Suppressor macrophage treated with lipopolysaccharide for 1 hour (primary cell): ENCODE data around the gene COTL1.

Source experiments
- DNase-seq, 3 donors: peaks; one replicate each; pipeline ENCODE4 v3.0.0-alpha.2; 2020 to 2022

Gene COTL1

GRCh38 chr16:84617791-84618580 lies at the start of gene COTL1:
TSS of gene COTL1 (minus strand) at chr16:84618078. CDS start at chr16:84617914, 164 bp downstream.
- peak; percentile 98 to 100 (median 99) for DNase-seq

GRCh38 chr16:84665843-84666242 lies 48.0 kb upstream of the COTL1 start:
- DNase-seq, result no peak

GRCh38 chr16:84665359-84665758 lies 47.5 kb upstream of the COTL1 start:
- no peak for DNase-seq

- no peak for DNase-seq
Observed at GRCh38 chr16:84663433-84664101, 45.7 kb upstream of the COTL1 start.

- no peak for DNase-seq
Observed at GRCh38 chr16:84662471-84662870, 44.6 kb upstream of the COTL1 start.

- no peak for DNase-seq
Observed at GRCh38 chr16:84661418-84662060, 43.7 kb upstream of the COTL1 start.

- DNase-seq, result peak; percentile 36 to 50 (median 38)
Observed at GRCh38 chr16:84660973-84661372, 43.1 kb upstream of the COTL1 start.

GRCh38 chr16:84659656-84660300 lies 41.9 kb upstream of the COTL1 start:
- DNase-seq, result no peak

- no peak for DNase-seq
Observed at GRCh38 chr16:84658690-84659089, 40.8 kb upstream of the COTL1 start.

GRCh38 chr16:84657229-84657837 lies 39.5 kb upstream of the COTL1 start:
- DNase-seq, result no peak

GRCh38 chr16:84656649-84657048 lies 38.8 kb upstream of the COTL1 start:
- DNase-seq, result no peak

- no peak for DNase-seq
Observed at GRCh38 chr16:84654998-84655397, 37.1 kb upstream of the COTL1 start.

- no peak for DNase-seq
Observed at GRCh38 chr16:84654238-84654637, 36.4 kb upstream of the COTL1 start.

GRCh38 chr16:84652566-84652965 lies 34.7 kb upstream of the COTL1 start:
- DNase-seq, result no peak

- DNase-seq, result no peak
Observed at GRCh38 chr16:84650062-84650991, 32.4 kb upstream of the COTL1 start.

GRCh38 chr16:84649511-84649861 lies 31.6 kb upstream of the COTL1 start:
- DNase-seq, result no peak

- DNase-seq, result peak; percentile 54 to 76 (median 54)
Observed at GRCh38 chr16:84648595-84649510, 31.0 kb upstream of the COTL1 start.

- DNase-seq, result peak; percentile 68 to 93 (median 80)
Observed at GRCh38 chr16:84647828-84648594, 30.1 kb upstream of the COTL1 start, which contains the start of gene KLHL36. TSS of gene KLHL36 (plus strand) at chr16:84648511. CDS start at chr16:84650868, 2,357 bp downstream.

- no peak for DNase-seq
Observed at GRCh38 chr16:84643674-84644073, 25.8 kb upstream of the COTL1 start.

- peak; percentile 76 to 81 (median 79) for DNase-seq
Observed at GRCh38 chr16:84643180-84643583, 25.3 kb upstream of the COTL1 start.
